HG02610 (cell line): ENCODE measurements around the gene ECI1.
A peak's percentile ranks its signal among the peaks of the same experiment; 100 is the strongest.
"Not testable (repeated sequence)": the region's sequence is repeated elsewhere in the genome, so short reads cannot be mapped to it uniquely, and the experiment has no call there.

Source experiments
- ATAC-seq: cut with Tn5 transposase; IDR thresholded peaks from one replicate; pipeline ENCODE4 v1.9.1; 2021; ENCODE audit warnings: mild to moderate bottlenecking, moderate library complexity; ENCODE audit not compliant: unreplicated experiment

ECI1 gene

DNA sequence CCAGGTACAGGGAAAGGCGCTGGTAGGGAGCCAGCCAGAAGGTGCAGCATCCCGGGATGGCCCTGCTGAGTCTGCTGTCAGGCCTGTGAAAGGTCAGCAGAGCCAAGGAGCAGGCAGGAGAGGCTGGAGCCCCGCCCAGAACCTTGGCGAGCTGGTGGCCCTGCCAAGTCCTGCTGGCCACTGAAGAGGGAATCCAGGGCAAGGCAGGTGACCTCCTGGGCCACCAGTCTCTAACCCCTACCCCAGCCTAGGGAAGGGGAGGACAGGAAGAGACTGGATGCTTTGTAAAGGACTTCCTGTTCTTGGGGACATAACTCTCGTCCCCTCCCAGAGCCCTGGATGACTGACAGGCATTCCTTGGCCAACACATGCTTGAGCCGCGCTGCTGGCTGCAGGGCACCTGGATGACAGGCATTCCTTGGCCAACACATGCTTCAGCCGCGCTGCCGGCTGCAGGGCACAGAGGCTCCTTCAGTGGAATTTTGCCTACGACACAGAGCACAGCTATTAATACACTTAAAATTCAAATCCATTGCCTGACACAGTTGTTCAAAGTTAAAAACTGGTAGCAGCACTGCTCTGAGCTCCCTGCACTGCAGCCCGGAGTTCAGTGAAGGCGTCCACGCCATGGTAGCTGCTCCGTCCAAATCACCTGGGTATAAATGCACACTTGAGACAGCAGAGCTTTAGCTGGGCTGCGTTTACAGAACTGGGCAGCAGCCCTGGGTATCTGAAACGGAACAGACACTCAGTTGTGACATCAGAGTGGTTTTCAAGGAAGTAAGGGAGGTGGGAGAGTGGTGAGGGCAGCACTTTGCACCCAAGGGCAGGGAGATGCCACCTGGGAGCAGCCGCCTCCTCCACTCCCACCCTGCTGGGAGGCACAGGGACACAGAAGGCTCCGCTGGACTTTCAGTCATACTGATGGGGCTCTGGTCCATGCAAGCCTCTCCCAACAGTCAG is 38.7 kb downstream of the ECI1 start:
- ATAC-seq: no peak

DNA sequence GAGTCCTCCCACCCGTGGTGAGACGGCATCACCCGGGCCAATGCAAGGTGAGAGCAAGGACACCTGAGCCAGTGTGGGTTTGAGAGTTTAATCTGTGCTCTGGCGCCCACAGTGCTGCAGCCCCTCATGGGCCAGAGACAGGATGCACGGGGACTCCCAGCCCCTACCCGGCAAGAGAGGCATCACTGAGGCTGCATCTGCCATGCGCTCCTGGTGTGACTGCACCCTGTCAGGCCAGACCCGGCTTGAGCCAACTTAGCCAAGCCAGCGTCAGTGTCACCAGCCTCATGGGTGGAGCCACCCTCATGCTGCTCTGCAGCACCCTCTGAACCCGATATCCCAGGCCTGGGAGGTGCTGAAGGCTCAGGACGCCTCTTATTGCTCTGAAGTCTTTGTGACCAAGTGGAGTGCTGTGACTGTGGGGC is 39.5 kb downstream of the ECI1 start:
- ATAC-seq: no peak

- ATAC-seq: no peak
Observed at GRCh38 chr16:2210386-2211365, 40.7 kb downstream of the ECI1 start, which contains the start of gene BRICD5. Gene BRICD5, minus strand, starts transcription at chr16:2210863. Its CDS starts 30 bp downstream, at chr16:2210833.

- no peak for ATAC-seq
Observed at GRCh38 chr16:2210009-2210332, 41.4 kb downstream of the ECI1 start.

- ATAC-seq: no peak
Observed at GRCh38 chr16:2209258-2210008, 42.0 kb downstream of the ECI1 start.

- ATAC-seq: no peak
Observed at GRCh38 chr16:2208772-2209171, 42.6 kb downstream of the ECI1 start.

GRCh38 chr16:2208308-2208707 is 43.1 kb downstream of the ECI1 start:
- no peak for ATAC-seq

DNA sequence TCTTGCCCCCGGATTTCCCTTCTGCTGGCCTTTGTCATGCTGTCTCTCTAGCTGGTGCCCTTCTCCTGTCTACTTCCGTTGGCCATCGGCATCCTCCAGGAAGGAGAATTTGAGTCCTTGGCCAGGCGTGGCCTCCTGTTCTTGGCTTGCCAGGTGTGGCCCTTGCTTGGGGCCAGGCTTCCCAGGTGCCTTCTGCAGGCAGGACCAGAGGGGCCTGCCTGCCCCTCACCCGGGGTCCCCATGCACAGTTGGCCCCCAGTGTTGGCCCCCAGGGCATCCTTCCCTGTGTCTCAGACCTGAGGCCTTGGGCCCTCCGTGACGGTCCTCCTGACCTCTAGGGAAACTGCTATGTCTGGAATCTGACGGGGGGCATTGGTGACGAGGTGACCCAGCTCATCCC is 43.5 kb downstream of the ECI1 start:
- no peak for ATAC-seq

GRCh38 chr16:2206780-2207433 is 44.5 kb downstream of the ECI1 start:
- ATAC-seq: no peak

DNA sequence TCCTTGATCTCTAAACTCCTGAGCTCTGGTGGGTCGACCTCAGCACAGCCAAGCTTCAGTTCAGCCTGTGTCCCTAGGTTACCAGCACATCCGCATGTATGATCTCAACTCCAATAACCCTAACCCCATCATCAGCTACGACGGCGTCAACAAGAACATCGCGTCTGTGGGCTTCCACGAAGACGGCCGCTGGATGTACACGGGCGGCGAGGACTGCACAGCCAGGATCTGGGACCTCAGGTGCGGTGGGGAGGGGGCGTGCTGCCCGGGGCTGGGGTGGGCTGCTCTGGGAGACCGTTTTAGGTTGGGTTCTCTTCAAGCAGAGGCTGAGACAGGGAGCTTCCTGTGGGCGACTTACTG is 45.0 kb downstream of the ECI1 start:
- no peak for ATAC-seq

DNA sequence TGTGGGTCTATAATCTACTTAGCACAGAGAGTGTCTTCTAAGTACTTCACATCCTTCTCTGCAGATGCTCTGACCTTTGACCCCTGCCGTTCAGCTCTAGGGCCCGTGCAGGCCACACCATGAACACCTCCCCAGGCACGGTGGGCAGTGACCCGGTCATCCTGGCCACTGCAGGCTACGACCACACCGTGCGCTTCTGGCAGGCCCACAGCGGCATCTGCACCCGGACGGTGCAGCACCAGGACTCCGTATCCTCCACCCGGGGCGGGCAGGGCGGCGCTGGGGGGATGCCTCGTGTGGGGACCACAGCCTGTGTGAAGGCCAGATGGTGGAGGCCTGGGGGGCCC is 45.4 kb downstream of the ECI1 start:
- no peak for ATAC-seq

DNA sequence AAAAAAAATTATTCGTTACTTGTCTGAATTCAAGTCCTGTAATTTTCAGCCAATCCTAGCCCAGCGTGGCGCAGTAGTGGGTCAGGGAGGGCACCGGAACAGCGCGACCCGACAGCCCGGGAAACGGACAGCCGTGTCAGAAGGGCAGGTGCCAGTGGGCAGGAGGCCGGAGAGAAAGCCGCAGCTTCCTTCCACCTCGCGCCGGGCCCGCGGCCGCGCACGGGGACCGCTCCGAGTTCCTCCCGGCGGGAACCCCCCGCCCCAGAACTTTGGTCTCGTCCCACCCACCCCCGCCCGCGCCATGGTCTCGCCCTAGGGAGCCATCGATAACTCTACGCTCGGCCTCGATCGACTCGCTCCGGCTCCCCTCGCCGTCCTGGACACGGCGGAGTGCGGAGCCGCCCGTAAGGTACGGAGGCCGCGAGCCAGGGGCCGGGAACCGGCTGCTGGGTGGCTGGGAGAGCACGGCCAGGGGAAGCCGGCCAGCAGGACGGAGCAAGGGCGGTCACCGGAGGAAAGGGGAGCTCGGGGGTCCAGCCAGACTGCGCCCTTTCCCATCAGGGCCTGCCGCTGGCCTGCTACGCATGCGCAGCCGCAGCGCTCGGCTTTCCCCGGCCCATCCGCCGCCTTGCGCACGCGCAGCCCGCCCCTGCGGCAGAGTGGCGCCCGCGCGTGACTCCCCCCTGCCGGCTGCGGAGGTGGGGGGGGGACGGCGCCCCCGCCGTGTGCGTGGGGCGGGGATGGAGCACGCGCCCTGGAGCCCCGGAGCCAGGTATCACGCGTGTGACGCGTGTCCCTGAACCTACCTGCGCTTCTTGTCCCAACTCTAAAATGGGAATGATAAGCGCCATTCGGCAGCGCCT is 46.1 kb downstream of the ECI1 start, which contains the start of gene MLST8:
Gene MLST8, plus strand, starts transcription at position 351 of the 863 bp plus-strand sequence. CDS start 632 bp downstream, outside the sequence.
- peak; percentile 60 for ATAC-seq

DNA sequence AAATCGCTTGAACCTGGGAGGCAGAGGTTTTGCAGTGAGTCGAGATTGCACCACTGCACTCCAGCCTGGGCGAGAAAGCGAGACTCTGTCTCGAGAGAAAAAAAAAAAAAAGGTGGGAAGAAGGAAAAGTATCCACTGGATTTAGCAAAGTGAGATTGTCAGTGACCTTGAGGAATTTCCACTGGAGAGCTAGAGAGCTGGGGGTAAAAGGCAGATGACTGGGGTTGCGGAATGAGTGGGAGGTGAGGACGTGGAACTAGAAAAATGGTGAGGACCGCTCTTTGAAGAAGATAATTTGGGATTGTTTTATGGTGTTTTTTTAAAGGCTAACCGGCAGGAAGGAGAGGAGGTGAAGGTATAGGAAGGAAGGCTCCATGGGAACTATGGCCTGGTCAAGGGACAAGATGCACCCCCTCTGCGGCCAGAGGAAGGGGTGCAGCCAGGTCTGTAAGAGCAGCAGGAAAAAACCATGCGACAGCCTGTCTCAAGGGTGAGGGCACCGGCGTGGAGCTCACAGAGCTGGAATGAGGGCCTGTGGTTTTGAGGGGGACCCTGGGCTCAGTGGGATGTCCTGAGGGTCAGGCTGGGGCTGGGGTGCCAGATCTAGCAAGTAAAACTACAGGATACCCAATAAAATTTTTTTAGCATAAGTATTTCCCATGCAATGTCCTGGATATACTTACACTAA is 46.8 kb downstream of the ECI1 start:
- no peak for ATAC-seq

DNA sequence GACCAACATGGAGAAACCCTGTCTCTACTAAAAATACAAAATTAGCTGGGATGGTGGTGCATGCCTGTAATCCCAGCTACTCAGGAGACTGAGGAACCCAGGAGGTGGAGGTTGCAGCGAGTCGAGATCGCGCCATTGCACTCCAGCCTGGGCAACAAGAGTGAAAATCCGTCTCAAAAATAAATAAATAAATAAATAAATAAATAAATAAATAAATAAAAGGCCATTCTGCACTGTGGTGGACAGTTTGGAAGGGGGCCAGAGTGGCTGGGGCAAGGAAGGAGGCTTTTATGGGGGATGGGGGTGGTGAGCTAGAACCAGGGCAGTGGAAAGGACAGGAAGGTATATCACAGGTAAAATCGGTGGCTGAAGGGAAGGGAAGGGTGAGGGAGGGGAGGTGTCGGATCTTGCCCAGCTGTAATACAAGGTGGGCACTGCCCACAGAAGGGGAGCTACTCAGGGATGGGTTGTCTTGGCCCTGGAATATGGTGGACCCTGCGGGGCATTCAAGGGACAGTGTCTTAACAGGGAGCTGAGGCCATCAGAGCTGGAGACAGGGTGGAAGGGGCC is 48.2 kb downstream of the ECI1 start:
- not testable (repeated sequence) for ATAC-seq

- no peak for ATAC-seq
Observed at GRCh38 chr16:2200313-2200712, 51.1 kb downstream of the ECI1 start.

DNA sequence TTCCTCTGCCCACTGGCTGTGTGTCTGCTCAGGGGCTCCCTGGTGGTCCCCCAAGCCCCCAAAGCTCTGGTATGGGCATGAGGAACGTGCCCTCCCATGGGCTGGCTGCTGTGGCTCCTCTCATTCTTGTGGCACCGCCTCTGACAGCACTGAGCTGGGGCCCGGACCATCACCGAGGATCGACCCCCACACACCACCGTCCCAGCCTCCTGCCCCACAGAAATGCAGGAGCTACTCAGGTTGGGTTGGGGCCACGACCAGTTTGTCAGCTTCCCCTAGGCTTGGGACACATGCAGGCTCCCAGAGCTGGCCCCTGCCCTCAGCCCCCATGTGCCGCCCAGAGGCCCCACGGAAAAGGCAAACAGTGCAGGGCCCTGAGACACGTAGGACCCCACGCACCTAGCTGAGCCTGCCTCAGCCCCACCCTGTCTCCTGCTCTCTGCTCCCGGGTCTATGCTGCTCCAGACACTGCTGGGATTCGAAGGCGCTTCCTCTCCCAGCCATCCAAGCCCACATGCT is 51.7 kb downstream of the ECI1 start:
- ATAC-seq: no peak

GRCh38 chr16:2199095-2199494 is 52.3 kb downstream of the ECI1 start:
- no peak for ATAC-seq

DNA sequence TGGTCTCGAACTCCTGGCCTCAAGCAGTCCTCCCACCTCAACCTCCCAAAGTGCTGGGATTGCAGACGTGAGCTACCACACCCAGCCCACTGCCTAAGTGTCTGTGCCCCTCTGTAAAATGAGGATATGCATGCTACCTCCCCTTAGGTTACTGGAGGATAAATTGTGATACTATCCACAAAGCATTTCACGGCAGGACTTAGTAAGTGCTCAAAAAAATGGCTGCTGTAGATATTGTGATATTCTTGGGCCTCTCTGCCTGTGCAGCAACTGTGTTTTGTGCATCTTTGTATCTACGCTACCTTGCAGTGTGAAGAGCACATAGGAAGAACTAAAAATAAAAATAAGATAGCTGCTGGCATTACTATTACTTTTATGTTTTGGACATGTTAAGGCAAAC is 53.1 kb downstream of the ECI1 start:
- no peak for ATAC-seq
